GM12874 (cell line): ENCODE data around the gene PRKG1.

Experiments used
- CTCF ChIP-seq: IDR thresholded peaks from 2 replicates; pipeline ENCODE4 v1.5.1; 2011; ENCODE audit warnings: low read depth, mild to moderate bottlenecking, control low read depth, low read length, moderate library complexity; ENCODE audit not compliant: insufficient read depth

PRKG1 gene

GRCh38 chr10:51588984-51589383 is 514.7 kb downstream of the PRKG1 start:
- no peak for TF ChIP-seq CTCF

GRCh38 chr10:51590818-51591217 is 516.5 kb downstream of the PRKG1 start:
- TF ChIP-seq CTCF, result no peak

GRCh38 chr10:51596695-51597094 is 522.4 kb downstream of the PRKG1 start:
- TF ChIP-seq CTCF, result no peak

DNA sequence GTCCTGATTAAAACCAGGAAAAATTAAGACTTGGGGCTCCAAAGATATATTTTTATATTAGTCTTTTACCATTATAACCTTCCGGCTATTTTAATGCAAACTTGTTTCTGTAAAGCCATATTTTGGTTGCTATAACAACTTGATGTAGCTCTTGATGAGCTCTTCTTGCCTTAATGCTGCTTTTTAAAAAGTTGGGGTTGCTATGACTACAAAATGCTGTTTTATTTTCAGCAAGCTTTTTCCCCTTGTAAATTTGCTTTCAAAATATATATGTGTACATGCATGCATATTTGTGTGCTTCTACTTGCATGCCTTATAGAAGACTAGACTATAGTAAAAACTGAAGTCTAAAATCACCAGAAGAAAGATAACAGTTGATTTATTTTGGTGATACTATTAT is 525.4 kb downstream of the PRKG1 start:
- no peak for TF ChIP-seq CTCF

DNA sequence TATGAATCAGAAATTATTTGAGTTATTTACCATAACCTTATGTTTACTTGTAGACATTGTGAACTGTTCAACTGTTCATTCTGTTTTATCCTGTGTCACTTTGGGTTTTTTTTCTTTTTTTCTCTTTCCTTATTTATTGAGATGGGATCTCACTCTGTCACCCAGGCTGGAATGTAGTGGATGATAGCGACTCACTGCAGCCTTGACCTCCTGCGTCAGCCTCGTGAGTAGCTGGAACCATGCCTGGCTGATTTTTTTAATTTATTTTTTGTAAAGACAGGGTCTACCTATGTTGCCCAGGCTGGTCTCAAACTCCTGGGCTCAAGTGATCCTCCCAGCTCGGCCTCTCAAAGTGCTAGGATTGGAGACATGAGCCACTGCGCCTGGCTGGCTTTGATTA is 528.0 kb downstream of the PRKG1 start:
- no peak for TF ChIP-seq CTCF

GRCh38 chr10:51604579-51604978 is 530.3 kb downstream of the PRKG1 start:
- TF ChIP-seq CTCF, result no peak

DNA sequence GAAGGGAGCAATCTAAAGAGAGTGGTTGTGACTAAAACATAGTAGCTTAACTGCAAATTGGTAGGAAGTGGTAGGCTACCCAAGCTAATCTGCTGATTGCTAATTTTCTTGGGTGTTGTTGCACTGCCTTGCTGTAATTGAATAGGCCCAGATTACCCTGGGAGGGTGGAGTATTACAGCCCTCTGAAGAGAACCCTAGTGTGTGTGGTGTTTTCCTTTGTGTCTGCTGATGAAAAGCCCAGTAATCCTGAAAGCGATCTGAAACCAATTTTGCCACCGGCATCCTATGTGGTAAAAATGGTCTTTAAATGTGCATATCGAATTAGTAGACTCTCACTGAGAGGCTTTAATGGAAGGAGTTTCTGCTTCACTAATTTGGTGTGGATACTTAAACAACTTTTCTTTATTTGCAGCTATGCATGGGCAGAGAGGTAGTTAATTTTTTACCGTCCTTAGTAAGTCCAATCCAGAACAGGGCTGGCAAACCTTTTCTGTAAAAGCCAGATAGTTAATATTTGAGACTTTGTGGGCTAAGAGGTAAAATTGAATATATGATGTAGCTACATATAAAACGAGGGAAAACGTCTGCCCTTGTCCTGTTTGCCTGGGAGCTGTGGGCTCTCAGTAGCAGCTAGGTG is 532.7 kb downstream of the PRKG1 start:
- no peak for TF ChIP-seq CTCF
